GM18951 (cell line): ENCODE data around the gene SHANK1.

ENCODE experiments used
- POLR2A ChIP-seq: IDR thresholded peaks from 4 replicates; pipeline ENCODE4 v1.6.1; 2011; ENCODE audit warnings: mild to moderate bottlenecking; ENCODE audit not compliant: insufficient read length, insufficient read depth; ENCODE audit errors: extremely low read depth
- in situ Hi-C: fragments of 300-500 bp; cut with MboI; formaldehyde crosslinking; loops from one replicate; pipeline ENCODE4 v1.12.0; 2022; ENCODE audit warnings: low sequenced_read_pairs, mixed read lengths, inconsistent platforms; ENCODE audit not compliant: unreplicated experiment

SHANK1 gene

DNA sequence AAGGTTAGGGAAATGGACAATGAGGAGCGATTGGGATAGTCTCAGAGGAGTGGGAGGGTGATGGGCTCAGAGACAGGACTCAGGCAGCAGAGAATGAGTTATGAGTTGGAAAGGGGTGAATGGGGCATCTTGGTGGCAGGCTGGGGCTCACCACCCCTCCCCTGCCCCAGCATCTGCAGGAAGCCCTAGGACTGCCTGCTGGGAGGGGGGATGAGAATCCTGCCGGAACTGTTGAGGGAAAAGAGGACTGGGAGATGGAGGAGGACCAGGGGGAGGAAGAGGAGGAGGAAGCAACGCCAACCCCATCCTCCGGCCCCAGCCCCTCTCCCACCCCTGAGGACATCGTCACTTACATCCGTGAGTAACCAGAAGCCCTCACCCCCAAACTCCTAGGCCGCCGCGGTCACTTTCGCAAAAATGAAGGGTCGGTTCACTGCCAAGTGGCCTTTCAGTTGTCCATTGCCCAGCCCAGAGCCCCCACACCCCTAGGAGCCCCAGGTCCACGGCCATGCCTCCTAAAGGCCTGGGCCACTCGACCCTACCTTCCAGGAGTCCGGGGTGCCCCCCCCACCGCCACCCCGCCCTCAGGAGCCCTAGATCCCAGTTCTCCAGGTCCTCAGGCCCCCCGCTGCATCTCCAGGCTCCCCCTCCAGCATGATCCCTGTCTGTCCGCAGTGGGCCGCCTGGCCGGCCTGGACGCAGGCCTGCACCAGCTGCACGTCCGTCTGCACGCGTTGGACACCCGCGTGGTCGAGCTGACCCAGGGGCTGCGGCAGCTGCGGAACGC, 4.3 kb upstream of the SHANK1 start:
- in situ Hi-C loops, result no loop called here
- no peak for TF ChIP-seq POLR2A

DNA sequence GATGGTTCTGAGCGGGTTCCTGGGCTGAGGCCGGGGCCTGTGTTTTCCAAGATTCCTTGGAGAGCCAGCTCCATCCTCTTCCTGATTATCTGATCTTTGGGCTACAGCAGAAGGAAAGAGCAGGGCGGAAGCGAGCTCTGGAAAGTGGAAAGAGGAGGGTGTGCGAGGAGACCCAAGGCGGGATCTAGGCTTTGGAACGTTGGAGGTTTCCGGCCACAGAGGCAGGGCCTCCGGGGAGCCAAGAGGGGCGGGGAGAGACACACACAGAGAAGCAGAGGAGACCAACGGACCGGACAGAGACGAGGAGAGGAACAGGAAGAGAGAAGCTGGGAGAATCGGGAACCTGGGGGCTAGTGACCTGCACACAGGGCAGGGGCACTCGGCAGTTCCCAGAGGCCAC, 3.5 kb upstream of the SHANK1 start, which contains the start of gene CLEC11A:
CLEC11A (plus strand) TSS at position 296 of the 400 bp plus-strand sequence. CDS start 162 bp downstream, outside the sequence.
- no peak for TF ChIP-seq POLR2A
- in situ Hi-C loops, result no loop called here

DNA sequence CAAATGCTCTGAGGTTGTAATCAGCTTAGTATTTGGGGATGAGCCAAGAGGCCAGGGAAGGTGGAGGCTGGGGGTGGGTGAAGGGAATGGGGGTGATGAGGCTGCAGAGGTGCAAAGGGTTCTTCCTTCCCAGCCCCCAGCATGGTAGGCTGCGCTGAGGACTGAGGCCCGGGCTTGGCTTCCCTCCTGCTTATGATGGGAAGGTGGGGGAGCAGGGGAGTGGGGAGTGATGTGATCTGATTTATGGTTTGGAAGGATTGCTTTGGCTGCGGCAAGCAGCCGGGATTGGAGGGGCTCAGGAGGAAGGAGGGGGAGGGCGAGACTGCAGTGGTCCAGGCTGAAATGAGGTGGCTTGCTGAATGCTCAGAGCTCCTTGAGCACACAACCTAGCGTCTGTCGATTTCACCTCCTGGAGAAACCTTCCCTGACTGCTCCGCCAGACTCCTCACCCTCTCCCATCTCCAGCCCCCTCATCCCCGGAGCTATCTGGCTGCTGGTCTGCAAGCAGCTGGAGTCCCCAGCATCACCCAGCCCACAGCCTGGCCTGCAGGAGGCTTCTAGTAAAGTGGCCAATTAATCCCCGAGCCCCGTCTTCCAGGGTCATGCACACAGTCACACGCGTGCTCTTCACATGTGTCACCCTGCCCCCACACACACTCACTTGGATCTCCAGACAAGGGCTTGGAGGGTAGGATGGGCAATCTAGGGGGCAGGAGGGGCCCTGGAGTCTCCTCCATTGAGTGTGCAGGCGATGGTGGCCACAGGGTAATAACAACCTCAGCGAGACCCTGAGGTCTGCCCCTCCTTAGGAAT, 2.8 kb upstream of the SHANK1 start:
- no peak for TF ChIP-seq POLR2A
- in situ Hi-C loops, result no loop called here

DNA sequence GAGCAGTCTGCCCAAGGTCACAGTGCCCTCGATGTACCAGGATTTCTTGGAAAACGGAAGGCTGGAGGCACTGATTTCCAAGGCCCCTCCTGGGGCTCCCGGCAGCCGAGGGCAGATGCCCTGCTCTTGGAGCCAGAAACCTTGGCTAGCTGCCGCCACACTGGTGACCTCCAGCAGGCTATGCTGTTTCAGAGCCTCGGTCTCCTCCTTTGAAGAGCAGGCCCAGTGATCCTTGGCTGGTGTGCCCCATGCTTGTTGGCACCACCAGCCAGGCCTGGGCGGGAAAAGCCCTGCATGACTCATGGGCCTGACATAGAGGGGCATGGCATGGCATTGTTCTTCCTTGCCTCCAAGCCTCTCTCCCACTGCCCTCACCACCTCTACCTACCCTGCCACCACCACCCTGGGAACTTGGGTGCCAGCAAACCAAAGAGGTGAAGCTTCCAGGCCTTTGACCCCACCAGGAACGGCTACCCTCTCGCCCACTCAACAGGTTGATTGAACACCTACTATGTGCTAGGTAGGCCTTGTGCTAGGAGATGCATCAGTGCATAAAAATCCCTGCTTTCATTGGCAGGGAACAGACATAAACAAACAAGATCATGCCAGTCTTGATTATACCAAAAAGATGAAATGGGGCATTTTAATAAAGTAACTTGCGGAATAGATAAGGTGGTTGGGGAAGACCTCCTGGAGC, 2.0 kb upstream of the SHANK1 start:
- TF ChIP-seq POLR2A, result no peak
- in situ Hi-C loops, result no loop called here

DNA sequence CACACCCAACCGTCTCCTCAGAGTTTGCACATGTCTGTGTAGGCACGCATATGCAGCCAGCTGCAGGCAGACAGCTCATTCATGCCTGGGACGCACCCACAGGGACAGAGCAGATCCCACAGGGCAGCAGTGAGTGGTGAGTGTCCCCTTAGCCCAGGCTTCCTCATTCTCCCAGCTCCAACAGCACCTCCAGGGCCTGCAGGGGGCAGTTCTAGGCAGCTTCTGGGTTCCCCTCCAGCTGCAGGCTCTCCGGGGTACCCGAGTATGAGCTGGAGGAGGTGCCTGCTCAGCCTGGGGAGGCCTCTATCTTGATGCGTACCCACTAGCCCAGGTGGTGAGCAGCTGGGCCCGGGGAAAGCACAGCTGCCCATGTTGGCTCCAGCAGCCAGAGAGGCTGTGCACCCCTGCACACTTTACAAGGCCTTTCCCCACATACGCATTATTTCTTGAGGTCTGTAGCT, 1.3 kb upstream of the SHANK1 start:
- in situ Hi-C loops, result no loop called here
- TF ChIP-seq POLR2A, result no peak

DNA sequence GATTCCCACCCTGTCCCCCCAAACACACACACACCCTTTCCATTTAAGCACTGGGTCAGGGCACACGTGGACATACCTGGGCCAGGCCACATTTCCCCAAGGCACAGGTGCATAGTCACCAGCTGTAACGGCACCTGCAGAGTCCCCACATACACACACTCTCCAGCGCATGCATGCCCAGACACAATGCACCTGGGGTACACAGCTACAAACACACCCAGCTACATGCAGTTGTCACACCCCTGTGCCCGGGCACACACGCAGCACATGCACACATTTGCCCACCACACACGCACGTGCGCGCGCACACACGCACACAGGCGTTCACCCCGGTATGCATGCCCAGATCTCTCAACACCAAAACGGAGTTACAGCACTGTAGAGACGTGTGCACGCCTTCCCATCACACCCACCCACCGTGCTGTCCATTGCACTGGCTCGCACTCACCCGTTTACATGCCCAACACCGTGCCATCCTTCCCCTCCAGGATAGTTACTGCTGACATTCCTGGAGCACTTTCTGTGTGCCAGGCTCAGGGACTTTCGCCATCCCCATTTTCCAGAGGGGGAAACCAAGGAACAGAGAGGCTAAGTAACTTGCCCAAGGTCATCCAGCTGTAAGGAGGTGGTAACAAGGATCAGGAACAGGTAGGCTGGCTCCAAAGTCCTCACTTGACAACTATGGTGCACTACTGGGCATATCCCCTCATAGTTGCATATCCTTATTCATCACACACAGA, 749 bp upstream of the SHANK1 start:
- in situ Hi-C loops, result no loop called here
- no peak for TF ChIP-seq POLR2A

DNA sequence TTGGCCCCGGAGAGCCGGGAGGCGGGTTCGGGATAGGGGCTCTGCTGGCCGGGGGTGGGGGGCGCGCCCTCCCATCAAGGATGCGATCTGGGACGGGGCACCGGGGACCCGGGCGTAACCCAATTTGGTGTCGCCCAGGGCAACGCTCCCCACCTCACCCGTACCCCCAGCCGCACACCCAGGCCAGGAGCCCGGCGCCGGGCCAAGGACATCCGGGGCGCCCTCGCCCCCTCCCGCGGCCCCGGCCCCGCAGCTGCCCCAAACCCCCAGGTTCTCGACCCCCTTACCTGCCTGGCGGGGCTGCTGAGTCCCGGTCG, 525 bp downstream of the SHANK1 start:
- in situ Hi-C loops, result no loop called here
- TF ChIP-seq POLR2A, result no peak

DNA sequence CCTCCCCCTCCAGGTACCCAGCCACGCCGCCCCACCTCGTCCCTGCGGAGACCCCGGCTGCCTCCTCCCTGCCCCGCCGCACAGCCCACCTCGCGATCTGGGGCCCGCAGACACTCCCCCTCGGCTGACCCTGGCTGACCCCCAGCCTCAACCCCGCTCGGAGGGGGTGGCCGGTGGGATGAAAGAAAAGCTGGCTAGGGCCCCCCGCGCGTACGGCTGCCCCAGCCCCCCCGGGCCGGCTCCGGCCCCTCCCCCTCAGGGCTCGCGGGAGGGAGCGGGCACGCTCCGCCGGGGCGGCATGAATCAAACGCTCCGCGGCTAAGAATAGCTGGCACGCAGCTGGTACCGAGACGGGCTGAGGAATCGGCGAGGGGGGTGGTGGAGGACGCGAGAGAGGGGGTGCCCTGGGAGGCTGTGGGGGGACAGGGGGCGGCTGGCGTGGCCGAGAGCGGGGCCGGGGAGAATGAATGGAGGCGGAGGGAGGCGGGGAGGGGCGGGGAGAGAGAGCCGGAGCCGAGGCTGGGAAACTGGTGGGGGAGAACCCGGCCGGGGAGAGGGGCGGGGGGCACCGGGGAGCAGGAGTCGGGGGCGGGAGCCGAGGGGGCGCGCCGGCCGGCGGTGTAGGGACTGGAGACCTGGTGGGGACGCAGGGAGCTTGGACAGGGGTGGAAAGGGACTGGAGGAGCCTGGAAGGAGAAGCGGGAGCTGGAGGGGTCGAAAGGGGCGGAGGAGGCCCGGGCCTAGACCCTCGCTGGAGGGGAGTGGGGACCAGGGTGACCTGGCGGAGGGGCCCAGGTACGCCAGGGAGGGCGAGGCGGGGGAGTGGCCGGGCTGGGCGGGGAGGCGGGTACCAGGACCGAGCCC, 1.1 kb downstream of the SHANK1 start:
- in situ Hi-C loops, result no loop called here
- no peak for TF ChIP-seq POLR2A

DNA sequence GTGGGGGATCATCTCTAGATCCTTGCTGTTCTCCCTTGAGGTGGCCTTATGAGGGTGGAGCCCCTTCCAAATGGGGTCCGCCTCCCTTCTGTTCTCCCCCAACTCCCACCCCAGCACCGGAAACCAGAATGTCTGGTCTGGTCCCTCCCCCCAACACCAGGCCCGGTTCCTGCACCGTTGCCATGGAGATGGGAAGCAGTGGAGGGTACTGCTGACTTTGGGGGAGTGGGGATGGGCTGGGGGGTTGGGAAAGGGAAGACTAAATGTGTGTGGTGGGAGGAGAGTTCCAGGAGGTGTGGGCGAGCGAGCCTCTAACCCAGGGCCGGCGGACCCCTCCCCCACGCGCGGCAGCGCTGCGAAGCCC, 1.7 kb downstream of the SHANK1 start:
- no peak for TF ChIP-seq POLR2A
- in situ Hi-C loops, result no loop called here

DNA sequence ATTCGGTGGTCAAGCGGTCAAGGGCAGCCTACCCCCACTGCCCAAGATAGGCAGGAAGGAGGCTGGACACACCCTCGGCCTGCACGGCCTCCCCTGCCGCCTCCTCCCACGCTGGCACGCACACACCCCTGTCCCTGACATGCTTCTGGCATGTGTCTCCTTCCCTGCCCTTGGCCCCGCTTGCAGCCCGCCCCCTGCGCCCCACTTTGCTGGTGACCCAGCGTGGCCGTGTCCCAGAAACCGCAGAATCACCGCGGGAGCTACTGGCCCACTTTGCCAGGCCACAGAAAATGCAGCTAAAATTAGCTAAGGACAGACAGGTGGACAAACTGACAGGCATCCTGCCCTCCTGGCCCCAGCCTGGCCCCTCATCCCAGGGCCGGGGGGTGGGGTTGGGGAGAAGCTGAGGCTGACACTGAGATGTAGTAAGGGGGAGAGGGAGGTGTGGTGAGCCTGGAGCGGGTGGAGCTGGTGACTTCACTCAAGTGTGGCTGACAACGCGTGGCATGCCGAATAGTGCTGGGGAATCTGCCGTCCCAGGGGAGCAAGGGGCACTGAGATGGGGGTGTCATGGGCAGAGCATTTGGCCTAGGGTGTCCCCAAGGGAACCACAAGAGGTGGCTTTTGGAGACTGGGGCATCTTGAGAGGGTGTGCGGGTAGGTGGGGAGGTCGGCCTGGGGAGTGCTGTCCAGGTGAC, 2.4 kb downstream of the SHANK1 start:
- no peak for TF ChIP-seq POLR2A
- in situ Hi-C loops, result no loop called here

DNA sequence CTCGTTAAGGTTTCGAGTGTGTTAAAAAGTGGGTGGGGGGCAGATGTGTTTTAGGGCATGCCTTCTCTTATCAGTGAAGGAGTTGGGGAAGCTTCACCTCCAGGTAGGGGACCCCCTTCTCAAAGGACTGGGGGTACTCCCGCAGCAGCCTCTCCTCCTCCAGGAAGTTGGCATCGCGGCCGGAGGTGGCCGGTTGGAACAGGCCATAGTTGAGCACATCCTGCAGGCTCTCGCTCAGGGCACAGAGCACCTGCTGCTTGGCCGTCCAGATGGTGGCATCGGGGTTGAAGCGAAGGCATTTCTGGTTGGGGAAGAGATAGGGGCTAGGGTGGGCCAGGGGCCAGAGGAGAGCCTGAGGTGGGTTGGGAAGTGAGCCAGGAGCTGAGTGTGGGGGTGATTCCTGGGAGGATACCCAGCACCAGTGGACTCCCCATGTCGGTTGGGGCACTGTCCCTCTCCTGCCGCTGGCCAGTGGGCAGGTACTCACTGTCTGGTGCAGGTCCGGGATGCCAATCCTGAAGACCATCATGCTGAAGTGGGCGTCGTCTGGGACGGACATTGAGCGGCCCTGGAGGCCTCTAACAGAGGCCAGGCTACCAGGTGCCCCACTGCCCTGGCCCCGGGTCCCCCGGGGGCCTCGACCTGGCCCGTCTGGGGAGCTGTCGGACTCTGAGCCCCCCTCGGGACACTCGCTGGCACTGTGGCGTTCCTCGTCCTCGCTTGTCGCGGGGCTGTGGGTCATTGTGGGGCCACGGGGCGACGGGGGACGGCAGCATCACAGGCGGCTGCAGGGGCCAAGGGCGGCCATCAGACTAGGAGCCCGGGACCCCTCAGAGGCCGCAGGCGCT, 3.2 kb downstream of the SHANK1 start:
- in situ Hi-C loops, result no loop called here
- no peak for TF ChIP-seq POLR2A
